ENCODE results near the gene SERINC4. TPM values are rescaled to one million over a fixed set of nuclear protein-coding genes. Genes with fewer than 3 reads are reported as not detected.

Gene SERINC4
- total and polyA plus RNA-seq, 9 of the 15 experiments (the other 6 are each of a cell fraction or from before 2014, with no cell fraction given): 0.14 to 0.86 (median 0.18) TPM; not detected in 2

DNA sequence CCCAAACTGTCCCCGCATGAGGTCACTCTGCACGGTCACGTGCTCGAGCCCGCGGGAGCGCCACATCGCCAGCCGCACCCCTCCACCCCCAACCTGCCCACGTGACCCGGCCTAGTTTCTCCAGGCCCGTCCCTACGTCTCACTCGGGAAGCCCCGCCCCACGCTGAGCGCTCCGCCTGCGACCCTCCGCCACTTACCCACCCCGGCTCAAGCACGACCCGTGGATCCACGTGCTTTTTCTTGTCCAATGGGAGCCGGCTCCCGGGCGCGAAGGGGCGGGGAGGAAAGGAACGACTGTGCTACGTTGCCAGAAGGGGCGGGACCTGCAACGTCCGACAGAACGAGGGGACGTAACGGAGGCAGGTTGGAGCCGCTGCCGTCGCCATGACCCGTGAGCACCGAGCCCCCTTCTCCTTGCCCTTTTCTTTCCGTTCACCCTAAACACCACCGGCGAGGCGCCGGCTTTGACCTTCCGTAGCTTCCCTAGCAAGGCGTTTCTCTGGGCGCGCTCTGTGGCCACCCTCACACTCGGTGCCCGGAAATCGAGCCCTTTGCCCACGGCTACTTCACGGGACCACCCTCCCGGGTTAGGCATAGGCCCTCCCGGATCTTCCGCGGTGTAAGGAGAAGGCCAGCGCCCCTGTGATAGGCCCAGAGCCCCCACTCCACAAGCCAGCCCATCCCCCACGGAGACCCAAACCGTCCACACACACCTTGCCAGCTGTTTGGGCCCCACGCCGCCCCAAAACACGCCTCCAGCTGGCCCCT, 7.8 kb downstream of the SERINC4 start, which contains the start of gene SERF2 (continued):
- TF ChIP-seq KLF10 (CRISPR knock-in tag; IDR thresholded peaks at IDR 0.05) (no peak), NUFIP1 (IDR thresholded peaks at IDR 0.05; ENCODE audit: partially characterized antibody) (no peak), ZNF384 (IDR thresholded peaks at IDR 0.05; ENCODE audit: low read depth, low read length) (no peak), SUPT5H (IDR thresholded peaks at IDR 0.05) (peak; percentile 98), ZNF133 (CRISPR knock-in tag; IDR thresholded peaks at IDR 0.05) (no peak), TBP (optimal IDR thresholded peaks at IDR 0.05; ENCODE audit: low read depth, low read length) (peak; percentile 81), KLF13 (tag; IDR thresholded peaks at IDR 0.05; ENCODE audit: borderline replicate concordance, low read depth) (0 out of 2 replicates have a peak, but pooled peaks have one; percentile 25), NR1H2 (CRISPR knock-in tag; IDR thresholded peaks at IDR 0.05) (no peak)
- TF ChIP-seq, protein P1, sequence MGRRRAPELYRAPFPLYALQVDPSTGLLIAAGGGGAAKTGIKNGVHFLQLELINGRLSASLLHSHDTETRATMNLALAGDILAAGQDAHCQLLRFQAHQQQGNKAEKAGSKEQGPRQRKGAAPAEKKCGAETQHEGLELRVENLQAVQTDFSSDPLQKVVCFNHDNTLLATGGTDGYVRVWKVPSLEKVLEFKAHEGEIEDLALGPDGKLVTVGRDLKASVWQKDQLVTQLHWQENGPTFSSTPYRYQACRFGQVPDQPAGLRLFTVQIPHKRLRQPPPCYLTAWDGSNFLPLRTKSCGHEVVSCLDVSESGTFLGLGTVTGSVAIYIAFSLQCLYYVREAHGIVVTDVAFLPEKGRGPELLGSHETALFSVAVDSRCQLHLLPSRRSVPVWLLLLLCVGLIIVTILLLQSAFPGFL (CRISPR knock-in tag; IDR thresholded peaks at IDR 0.05): 0 out of 2 replicates have a peak, but pooled peaks have one; percentile 37
- TF ChIP-seq, protein P2, sequence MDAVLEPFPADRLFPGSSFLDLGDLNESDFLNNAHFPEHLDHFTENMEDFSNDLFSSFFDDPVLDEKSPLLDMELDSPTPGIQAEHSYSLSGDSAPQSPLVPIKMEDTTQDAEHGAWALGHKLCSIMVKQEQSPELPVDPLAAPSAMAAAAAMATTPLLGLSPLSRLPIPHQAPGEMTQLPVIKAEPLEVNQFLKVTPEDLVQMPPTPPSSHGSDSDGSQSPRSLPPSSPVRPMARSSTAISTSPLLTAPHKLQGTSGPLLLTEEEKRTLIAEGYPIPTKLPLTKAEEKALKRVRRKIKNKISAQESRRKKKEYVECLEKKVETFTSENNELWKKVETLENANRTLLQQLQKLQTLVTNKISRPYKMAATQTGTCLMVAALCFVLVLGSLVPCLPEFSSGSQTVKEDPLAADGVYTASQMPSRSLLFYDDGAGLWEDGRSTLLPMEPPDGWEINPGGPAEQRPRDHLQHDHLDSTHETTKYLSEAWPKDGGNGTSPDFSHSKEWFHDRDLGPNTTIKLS (IDR thresholded peaks at IDR 0.05; ENCODE audit: borderline replicate concordance, low read depth): peak; percentile 96
- TF ChIP-seq, protein P3, sequence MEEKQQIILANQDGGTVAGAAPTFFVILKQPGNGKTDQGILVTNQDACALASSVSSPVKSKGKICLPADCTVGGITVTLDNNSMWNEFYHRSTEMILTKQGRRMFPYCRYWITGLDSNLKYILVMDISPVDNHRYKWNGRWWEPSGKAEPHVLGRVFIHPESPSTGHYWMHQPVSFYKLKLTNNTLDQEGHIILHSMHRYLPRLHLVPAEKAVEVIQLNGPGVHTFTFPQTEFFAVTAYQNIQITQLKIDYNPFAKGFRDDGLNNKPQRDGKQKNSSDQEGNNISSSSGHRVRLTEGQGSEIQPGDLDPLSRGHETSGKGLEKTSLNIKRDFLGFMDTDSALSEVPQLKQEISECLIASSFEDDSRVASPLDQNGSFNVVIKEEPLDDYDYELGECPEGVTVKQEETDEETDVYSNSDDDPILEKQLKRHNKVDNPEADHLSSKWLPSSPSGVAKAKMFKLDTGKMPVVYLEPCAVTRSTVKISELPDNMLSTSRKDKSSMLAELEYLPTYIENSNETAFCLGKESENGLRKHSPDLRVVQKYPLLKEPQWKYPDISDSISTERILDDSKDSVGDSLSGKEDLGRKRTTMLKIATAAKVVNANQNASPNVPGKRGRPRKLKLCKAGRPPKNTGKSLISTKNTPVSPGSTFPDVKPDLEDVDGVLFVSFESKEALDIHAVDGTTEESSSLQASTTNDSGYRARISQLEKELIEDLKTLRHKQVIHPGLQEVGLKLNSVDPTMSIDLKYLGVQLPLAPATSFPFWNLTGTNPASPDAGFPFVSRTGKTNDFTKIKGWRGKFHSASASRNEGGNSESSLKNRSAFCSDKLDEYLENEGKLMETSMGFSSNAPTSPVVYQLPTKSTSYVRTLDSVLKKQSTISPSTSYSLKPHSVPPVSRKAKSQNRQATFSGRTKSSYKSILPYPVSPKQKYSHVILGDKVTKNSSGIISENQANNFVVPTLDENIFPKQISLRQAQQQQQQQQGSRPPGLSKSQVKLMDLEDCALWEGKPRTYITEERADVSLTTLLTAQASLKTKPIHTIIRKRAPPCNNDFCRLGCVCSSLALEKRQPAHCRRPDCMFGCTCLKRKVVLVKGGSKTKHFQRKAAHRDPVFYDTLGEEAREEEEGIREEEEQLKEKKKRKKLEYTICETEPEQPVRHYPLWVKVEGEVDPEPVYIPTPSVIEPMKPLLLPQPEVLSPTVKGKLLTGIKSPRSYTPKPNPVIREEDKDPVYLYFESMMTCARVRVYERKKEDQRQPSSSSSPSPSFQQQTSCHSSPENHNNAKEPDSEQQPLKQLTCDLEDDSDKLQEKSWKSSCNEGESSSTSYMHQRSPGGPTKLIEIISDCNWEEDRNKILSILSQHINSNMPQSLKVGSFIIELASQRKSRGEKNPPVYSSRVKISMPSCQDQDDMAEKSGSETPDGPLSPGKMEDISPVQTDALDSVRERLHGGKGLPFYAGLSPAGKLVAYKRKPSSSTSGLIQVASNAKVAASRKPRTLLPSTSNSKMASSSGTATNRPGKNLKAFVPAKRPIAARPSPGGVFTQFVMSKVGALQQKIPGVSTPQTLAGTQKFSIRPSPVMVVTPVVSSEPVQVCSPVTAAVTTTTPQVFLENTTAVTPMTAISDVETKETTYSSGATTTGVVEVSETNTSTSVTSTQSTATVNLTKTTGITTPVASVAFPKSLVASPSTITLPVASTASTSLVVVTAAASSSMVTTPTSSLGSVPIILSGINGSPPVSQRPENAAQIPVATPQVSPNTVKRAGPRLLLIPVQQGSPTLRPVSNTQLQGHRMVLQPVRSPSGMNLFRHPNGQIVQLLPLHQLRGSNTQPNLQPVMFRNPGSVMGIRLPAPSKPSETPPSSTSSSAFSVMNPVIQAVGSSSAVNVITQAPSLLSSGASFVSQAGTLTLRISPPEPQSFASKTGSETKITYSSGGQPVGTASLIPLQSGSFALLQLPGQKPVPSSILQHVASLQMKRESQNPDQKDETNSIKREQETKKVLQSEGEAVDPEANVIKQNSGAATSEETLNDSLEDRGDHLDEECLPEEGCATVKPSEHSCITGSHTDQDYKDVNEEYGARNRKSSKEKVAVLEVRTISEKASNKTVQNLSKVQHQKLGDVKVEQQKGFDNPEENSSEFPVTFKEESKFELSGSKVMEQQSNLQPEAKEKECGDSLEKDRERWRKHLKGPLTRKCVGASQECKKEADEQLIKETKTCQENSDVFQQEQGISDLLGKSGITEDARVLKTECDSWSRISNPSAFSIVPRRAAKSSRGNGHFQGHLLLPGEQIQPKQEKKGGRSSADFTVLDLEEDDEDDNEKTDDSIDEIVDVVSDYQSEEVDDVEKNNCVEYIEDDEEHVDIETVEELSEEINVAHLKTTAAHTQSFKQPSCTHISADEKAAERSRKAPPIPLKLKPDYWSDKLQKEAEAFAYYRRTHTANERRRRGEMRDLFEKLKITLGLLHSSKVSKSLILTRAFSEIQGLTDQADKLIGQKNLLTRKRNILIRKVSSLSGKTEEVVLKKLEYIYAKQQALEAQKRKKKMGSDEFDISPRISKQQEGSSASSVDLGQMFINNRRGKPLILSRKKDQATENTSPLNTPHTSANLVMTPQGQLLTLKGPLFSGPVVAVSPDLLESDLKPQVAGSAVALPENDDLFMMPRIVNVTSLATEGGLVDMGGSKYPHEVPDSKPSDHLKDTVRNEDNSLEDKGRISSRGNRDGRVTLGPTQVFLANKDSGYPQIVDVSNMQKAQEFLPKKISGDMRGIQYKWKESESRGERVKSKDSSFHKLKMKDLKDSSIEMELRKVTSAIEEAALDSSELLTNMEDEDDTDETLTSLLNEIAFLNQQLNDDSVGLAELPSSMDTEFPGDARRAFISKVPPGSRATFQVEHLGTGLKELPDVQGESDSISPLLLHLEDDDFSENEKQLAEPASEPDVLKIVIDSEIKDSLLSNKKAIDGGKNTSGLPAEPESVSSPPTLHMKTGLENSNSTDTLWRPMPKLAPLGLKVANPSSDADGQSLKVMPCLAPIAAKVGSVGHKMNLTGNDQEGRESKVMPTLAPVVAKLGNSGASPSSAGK (IDR thresholded peaks at IDR 0.05): peak; percentile 94; the same call in 1 of the 2 replicates
- TF ChIP-seq, protein P4, sequence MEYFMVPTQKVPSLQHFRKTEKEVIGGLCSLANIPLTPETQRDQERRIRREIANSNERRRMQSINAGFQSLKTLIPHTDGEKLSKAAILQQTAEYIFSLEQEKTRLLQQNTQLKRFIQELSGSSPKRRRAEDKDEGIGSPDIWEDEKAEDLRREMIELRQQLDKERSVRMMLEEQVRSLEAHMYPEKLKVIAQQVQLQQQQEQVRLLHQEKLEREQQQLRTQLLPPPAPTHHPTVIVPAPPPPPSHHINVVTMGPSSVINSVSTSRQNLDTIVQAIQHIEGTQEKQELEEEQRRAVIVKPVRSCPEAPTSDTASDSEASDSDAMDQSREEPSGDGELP (CRISPR knock-in tag; IDR thresholded peaks at IDR 0.05; ENCODE audit: borderline replicate concordance): peak; percentile 89
